ENCODE measurements around the gene PPP1R14D. TPM values are rescaled to one million over a fixed set of nuclear protein-coding genes. Genes with fewer than 3 reads are reported as not detected.

PPP1R14D gene
- total RNA-seq, 1 experiment from 2014 or later = 0.33 TPM

- no peaks in the 10 kb centered on the region for H3K9me2 ChIP-seq (replicated peaks; ENCODE audit: low read length)
- no peaks in the 10 kb centered on the region for H3K9me3 ChIP-seq (ENCODE audit: low read length)
- H3K4me1 ChIP-seq (ENCODE audit: insufficient read depth, low read length) = peaks cover 38% of the 10 kb centered on the region
- no peak overlapping the region for H2AFZ ChIP-seq (ENCODE audit: low read length)
- DNase-seq (peak; percentile 85), ATAC-seq (peak; percentile 65)
- H3K27ac ChIP-seq (ENCODE audit: low read length) = peak overlapping the region; percentile 53
- no TSS peak for BruUV-seq (replicated peaks)
- H3K79me2 ChIP-seq (ENCODE audit: low read length) = peaks cover 85% of the 10 kb centered on the region
- H4K20me1 ChIP-seq (ENCODE audit: low read length) = peaks cover 19% of the 10 kb centered on the region; the same call in 1 of the 2 replicates
- intact Hi-C loops (cut with micrococcal nuclease) = no loop called here
- ChIA-PET CTCF (interaction anchor here (0.6 to 2.8 kb wide), 3 partner anchors 10 to 45 kb away, joined by 3 to 11 read pairs (median 5); no protein-coding TSS in a partner anchor), POLR2A (ENCODE audit: unreplicated experiment) (interaction anchor here (0.6 kb wide), 1 partner anchor 24 kb away, joined by 3 read pairs; no protein-coding TSS in a partner anchor)
- peaks cover 15% of the 10 kb centered on the region; the same call in 1 of the 2 replicates for H3K36me3 ChIP-seq (ENCODE audit: low read depth, low read length)
- H3F3A ChIP-seq (ENCODE audit: low read length, unreplicated experiment) = no peaks in the 10 kb centered on the region
- peak overlapping the region; percentile 88 for H3K4me3 ChIP-seq (ENCODE audit: low read length)
- H3K4me2 ChIP-seq (ENCODE audit: low read length) = peak overlapping the region; percentile 83
- H3K9ac ChIP-seq (ENCODE audit: low read length) = peak overlapping the region; percentile 44
- TF ChIP-seq EZH2phosphoT487 (IDR thresholded peaks at IDR 0.05; ENCODE audit: borderline replicate concordance, low read length) (no peak), EZH2 (IDR thresholded peaks at IDR 0.05; ENCODE audit: low read length, unreplicated experiment) (no peak)
- TF ChIP-seq, protein P1, sequence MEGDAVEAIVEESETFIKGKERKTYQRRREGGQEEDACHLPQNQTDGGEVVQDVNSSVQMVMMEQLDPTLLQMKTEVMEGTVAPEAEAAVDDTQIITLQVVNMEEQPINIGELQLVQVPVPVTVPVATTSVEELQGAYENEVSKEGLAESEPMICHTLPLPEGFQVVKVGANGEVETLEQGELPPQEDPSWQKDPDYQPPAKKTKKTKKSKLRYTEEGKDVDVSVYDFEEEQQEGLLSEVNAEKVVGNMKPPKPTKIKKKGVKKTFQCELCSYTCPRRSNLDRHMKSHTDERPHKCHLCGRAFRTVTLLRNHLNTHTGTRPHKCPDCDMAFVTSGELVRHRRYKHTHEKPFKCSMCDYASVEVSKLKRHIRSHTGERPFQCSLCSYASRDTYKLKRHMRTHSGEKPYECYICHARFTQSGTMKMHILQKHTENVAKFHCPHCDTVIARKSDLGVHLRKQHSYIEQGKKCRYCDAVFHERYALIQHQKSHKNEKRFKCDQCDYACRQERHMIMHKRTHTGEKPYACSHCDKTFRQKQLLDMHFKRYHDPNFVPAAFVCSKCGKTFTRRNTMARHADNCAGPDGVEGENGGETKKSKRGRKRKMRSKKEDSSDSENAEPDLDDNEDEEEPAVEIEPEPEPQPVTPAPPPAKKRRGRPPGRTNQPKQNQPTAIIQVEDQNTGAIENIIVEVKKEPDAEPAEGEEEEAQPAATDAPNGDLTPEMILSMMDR (conservative IDR thresholded peaks at IDR 0.05; ENCODE audit: low read depth, low read length) = no peak
- no peaks in the 10 kb centered on the region for H3K27me3 ChIP-seq (ENCODE audit: low read length)
Measured at GRCh38 chr15:40847223-40847961, 18.9 kb upstream of the PPP1R14D start.

GRCh38 chr15:40846841-40847222 lies 18.3 kb upstream of the PPP1R14D start:
- Histone ChIP-seq H3F3A (ENCODE audit: low read length, unreplicated experiment) (no peaks in the 10 kb centered on the region), H3K9me3 (ENCODE audit: low read length) (no peaks in the 10 kb centered on the region), H3K9me2 (replicated peaks; ENCODE audit: low read length) (no peaks in the 10 kb centered on the region), H3K4me2 (ENCODE audit: low read length) (peak overlapping the region; percentile 83), H2AFZ (ENCODE audit: low read length) (no peak overlapping the region), H3K4me3 (ENCODE audit: low read length) (peak overlapping the region; percentile 88), H3K9ac (ENCODE audit: low read length) (peak overlapping the region; percentile 44), H3K4me1 (ENCODE audit: insufficient read depth, low read length) (peaks cover 38% of the 10 kb centered on the region), H3K36me3 (ENCODE audit: low read depth, low read length) (peaks cover 15% of the 10 kb centered on the region; the same call in 1 of the 2 replicates), H3K27ac (ENCODE audit: low read length) (peak overlapping the region; percentile 53), H3K79me2 (ENCODE audit: low read length) (peaks cover 83% of the 10 kb centered on the region), H4K20me1 (ENCODE audit: low read length) (peaks cover 19% of the 10 kb centered on the region; the same call in 1 of the 2 replicates), H3K27me3 (ENCODE audit: low read length) (no peaks in the 10 kb centered on the region)
- ATAC-seq = no peak
- no peak for TF ChIP-seq EZH2phosphoT487 (IDR thresholded peaks at IDR 0.05; ENCODE audit: borderline replicate concordance, low read length)
- TF ChIP-seq, protein P1 (conservative IDR thresholded peaks at IDR 0.05; ENCODE audit: low read depth, low read length) = no peak
- no peak for TF ChIP-seq EZH2 (IDR thresholded peaks at IDR 0.05; ENCODE audit: low read length, unreplicated experiment)
- DNase-seq = peak; percentile 34
- CTCF ChIA-PET = interaction anchor here (0.6 to 2.8 kb wide), 3 partner anchors 11 to 45 kb away, joined by 3 to 11 read pairs (median 5); no protein-coding TSS in a partner anchor
- POLR2A ChIA-PET (ENCODE audit: unreplicated experiment) = no interaction called here
- no TSS peak for BruUV-seq (replicated peaks)
- intact Hi-C loops (cut with micrococcal nuclease) = no loop called here
